ENCODE results near the gene FOXI1.

Gene FOXI1

DNA sequence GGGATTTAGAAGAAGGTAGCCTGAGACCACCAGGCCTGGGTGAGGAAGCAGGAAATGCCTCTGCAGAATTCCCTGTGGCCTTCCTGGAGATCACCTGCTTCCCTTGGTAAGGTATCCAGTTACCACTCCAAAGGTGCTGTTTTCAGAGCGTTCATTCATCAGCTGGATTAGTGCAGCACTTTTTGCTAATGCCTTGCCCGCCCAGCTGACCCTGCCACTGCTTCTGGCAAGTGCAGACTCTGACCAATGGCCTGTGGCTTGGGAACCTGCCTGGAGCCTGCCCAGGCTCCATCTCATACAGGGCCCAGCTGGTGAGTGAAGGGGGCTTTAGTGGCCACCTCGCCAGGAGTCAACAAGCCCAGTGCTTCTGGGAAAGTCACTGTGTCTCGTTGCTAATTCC, 48.6 kb downstream of the FOXI1 start:
- DNase-seq, result no peak

DNA sequence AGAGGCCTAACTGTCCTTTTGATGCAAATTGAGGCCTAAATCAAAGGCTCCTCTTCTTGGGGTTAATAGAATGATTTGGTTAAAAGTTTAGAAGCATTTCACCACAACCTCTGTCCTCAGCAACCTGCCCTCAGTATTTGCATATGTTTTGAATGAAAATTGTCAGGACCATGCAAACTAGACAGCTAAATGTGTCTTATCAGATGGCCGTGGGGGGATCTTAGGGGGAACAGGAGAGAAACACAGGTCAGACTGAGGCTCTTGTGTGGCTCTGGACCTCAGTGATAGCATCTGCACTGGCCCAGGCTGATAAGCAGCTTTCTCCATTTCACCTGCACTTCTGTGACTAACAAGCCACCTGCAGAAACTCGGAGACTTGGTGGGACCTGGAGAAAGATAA, 49.0 kb downstream of the FOXI1 start:
- no peak for DNase-seq

DNA sequence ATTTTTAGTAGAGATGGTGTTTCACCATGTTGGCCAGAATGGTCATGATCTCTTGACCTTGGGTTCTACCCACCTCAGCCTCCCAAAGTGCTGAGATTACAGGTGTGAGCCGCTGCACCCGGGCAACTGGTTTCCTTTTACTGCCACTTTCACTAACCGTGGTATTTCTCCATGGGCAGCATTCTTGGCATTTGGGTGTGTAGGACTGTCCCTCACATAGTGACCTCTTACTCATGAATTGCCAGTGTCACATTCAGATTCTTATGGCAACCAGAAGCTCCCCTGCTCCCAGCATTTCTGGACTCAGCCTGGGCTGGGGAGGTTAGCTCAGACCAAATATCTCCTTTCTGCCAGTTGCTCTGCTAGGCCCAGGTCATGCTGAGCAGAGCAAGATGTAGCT, 50.1 kb downstream of the FOXI1 start:
- no peak for DNase-seq

DNA sequence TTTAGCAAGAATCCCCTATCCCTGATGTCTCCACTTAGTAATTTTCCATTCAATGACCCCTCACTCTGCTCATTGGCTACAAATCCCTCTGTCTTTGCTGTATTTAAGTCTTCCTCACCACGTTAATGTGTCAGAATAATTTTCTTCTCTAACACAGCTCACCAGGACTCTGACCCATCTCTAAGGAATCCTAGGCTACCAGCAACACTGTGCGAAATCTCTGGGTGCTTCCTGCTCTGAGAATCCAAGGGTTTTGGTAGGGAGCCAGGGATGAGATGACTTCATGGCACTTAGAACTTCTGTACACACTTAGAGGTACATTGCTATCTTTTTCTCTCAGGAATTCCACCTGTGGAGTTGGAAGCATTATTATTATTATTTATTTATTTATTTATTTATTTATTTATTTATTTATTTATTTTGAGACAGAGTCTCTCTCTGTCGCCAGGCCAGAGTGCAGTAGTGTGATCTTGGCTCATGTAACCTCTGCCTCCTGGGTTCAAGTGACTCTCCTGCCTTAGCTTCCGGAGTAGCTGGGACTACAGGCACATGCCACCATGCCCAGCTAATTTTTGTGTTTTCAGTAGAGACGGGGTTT, 53.5 kb downstream of the FOXI1 start:
- DNase-seq, result no peak

Data from NCI-H187 (cell line).